Keratinocyte (primary cell): ENCODE measurements around the gene REPIN1. TPM values are rescaled to one million over a fixed set of nuclear protein-coding genes. Genes with fewer than 3 reads are reported as not detected.

Source experiments
- DNase-seq: peaks from one replicate; pipeline ENCODE4 v3.0.0-alpha.2; 2011; ENCODE audit warnings: low read depth, missing footprints, low spot score
- FAIRE-seq: peaks from 2 replicates; lab custom pipeline; 2011; peaks lifted over from hg19 to GRCh38; lab: Jason Lieb, UNC
- H2AFZ ChIP-seq: 2 replicates; pipeline ENCODE4 v1.6.0; 2012; ENCODE audit warnings: low read length, control low read depth, inconsistent platforms; ENCODE audit not compliant: control insufficient read depth
- H3K27ac ChIP-seq: 2 replicates; pipeline ENCODE4 v1.5.1; 2011; ENCODE audit warnings: low read length; ENCODE audit not compliant: control insufficient read depth, insufficient read depth
- H3K27me3 ChIP-seq: 3 replicates; pipeline ENCODE4 v1.6.0; 2011; ENCODE audit warnings: low read length; ENCODE audit not compliant: control insufficient read depth, insufficient read depth; ENCODE audit errors: extremely low read depth
- H3K36me3 ChIP-seq, 2 experiments: 2 replicates in 1 of 2; 3 replicates in 1 of 2; pipeline ENCODE4 v1.5.1; 2011; ENCODE audit warnings: low read length in 2 of 2, mild to moderate bottlenecking in 1 of 2; ENCODE audit not compliant: control insufficient read depth in 2 of 2, insufficient read depth in 2 of 2; ENCODE audit errors: extremely low read depth in 1 of 2
- H3K4me1 ChIP-seq: 3 replicates; pipeline ENCODE4 v1.5.1; 2011; ENCODE audit warnings: low read length; ENCODE audit not compliant: control insufficient read depth, insufficient read depth; ENCODE audit errors: extremely low read depth
- H3K4me2 ChIP-seq: 3 replicates; pipeline ENCODE4 v1.6.0; 2011; ENCODE audit warnings: low read depth, low read length; ENCODE audit not compliant: control insufficient read depth, insufficient read depth; ENCODE audit errors: extremely low read depth
- H3K4me3 ChIP-seq, 3 experiments: fragments of 200-600 bp in 1 of 3; sonication (generic) in 1 of 3; 2 replicates in 2 of 3; 3 replicates in 1 of 3; pipeline ENCODE4 v1.5.1; 2011 to 2016; ENCODE audit warnings: low read length in 3 of 3, mild to moderate bottlenecking in 3 of 3, control low read depth in 2 of 3, inconsistent platforms in 1 of 3, low read depth in 1 of 3, mixed read lengths in 1 of 3, mixed run types in 1 of 3, moderate library complexity in 1 of 3; ENCODE audit not compliant: control insufficient read depth in 2 of 3, insufficient read depth in 2 of 3; ENCODE audit errors: extremely low read depth in 1 of 3
- H3K79me2 ChIP-seq: 2 replicates; pipeline ENCODE4 v1.6.0; 2012; ENCODE audit warnings: low read length; ENCODE audit not compliant: control insufficient read depth, insufficient read depth
- H3K9ac ChIP-seq: 3 replicates; pipeline ENCODE4 v1.6.0; 2011; ENCODE audit warnings: low read length; ENCODE audit not compliant: control insufficient read depth, insufficient read depth; ENCODE audit errors: extremely low read depth
- H3K9me1 ChIP-seq: 3 replicates; pipeline ENCODE4 v1.6.0; 2011; ENCODE audit warnings: low read length; ENCODE audit not compliant: control insufficient read depth, insufficient read depth; ENCODE audit errors: extremely low read depth
- H3K9me3 ChIP-seq: 2 replicates; pipeline ENCODE4 v1.5.1; 2012; ENCODE audit warnings: low read depth, low read length; ENCODE audit not compliant: control insufficient read depth
- H4K20me1 ChIP-seq: 3 replicates; pipeline ENCODE4 v1.6.0; 2011; ENCODE audit warnings: low read length; ENCODE audit not compliant: control insufficient read depth, insufficient read depth; ENCODE audit errors: extremely low read depth
- CTCF ChIP-seq, 3 experiments: IDR thresholded peaks in 1 of 3; conservative IDR thresholded peaks in 1 of 3; optimal IDR thresholded peaks in 1 of 3; 2 replicates in 2 of 3; 3 replicates in 1 of 3; pipeline versions ENCODE3 to v1.5.1; 2011; ENCODE audit warnings: low read length in 3 of 3, mild to moderate bottlenecking in 3 of 3, moderate library complexity in 2 of 3, control low read depth in 1 of 3, inconsistent platforms in 1 of 3; ENCODE audit not compliant: insufficient read depth in 2 of 3; ENCODE audit errors: extremely low read depth in 1 of 3
- EZH2 ChIP-seq: IDR thresholded peaks from one replicate; pipeline ENCODE4 v1.6.1; 2012; ENCODE audit warnings: inconsistent platforms, mild to moderate bottlenecking, low read length, moderate library complexity
- dilution Hi-C: fragments of 300-500 bp; cut with MboI; formaldehyde crosslinking; loops from one replicate; pipeline ENCODE4 v1.7.0; 2020; ENCODE audit warnings: low sequenced_read_pairs; ENCODE audit not compliant: extremely low pct_ligation_motif_present
- polyA plus RNA-seq, 5 experiments: library from polyadenylated mRNA; depleted of rRNA in 3 of 5; stranded (reverse) in 3 of 5; stranded (forward) in 1 of 5; unstranded in 1 of 5; fragments of >200 nt; gene quantifications; 1 replicate in 1 of 5; 2 replicates in 3 of 5; 3 replicates in 1 of 5; pipeline versions ENCODE4 v1.2.1 to v1.2.3, GENCODE V29; 2011 to 2012; ENCODE audit warnings: missing spikeins in 2 of 5, low read depth in 1 of 5, low replicate concordance in 1 of 5

Gene REPIN1
- polyA plus RNA-seq, 1 donor (not counting 4 experiments of a cell fraction or from before 2014, with no cell fraction given): 9.3 TPM

GRCh38 chr7:150406312-150406566 is 37.6 kb downstream of the REPIN1 start:
- H3K9me1 ChIP-seq: no peaks in the 10 kb centered on the region
- H3K4me2 ChIP-seq: peak overlapping the region; percentile 93
- dilution Hi-C loops: no loop called here
- peak overlapping the region in 1 of 3 experiments; percentile 68 for H3K4me3 ChIP-seq
- FAIRE-seq: no peak
- no peak overlapping the region for H3K9ac ChIP-seq
- no peak overlapping the region for H2AFZ ChIP-seq
- DNase-seq: no peak
- H4K20me1 ChIP-seq: no peaks in the 10 kb centered on the region
- no peak overlapping the region for H3K27ac ChIP-seq
- H3K27me3 ChIP-seq: no peaks in the 10 kb centered on the region
- H3K9me3 ChIP-seq: no peaks in the 10 kb centered on the region
- H3K79me2 ChIP-seq: no peaks in the 10 kb centered on the region
- H3K4me1 ChIP-seq: peaks cover 14% of the 10 kb centered on the region
- no peak for TF ChIP-seq EZH2
- TF ChIP-seq CTCF (optimal IDR thresholded peaks at IDR 0.05 in 1 of 3, IDR thresholded peaks at IDR 0.05 in 1 of 3, conservative IDR thresholded peaks at IDR 0.05 in 1 of 3; ENCODE audit: extremely low read depth in 1 of 3, insufficient read depth in 2 of 3, low read length in 3 of 3): no peak
- H3K36me3 ChIP-seq: no peaks in the 10 kb centered on the region

GRCh38 chr7:150406567-150407421 is 38.2 kb downstream of the REPIN1 start:
- DNase-seq: no peak
- no peaks in the 10 kb centered on the region for H3K27me3 ChIP-seq
- no peaks in the 10 kb centered on the region for H3K9me3 ChIP-seq
- FAIRE-seq: no peak
- H3K9me1 ChIP-seq: no peaks in the 10 kb centered on the region
- no peak overlapping the region for H3K4me3 ChIP-seq
- no peak overlapping the region for H3K27ac ChIP-seq
- H3K4me2 ChIP-seq: no peak overlapping the region
- no peak overlapping the region for H3K9ac ChIP-seq
- no peaks in the 10 kb centered on the region for H3K79me2 ChIP-seq
- H2AFZ ChIP-seq: peak overlapping the region; percentile 2
- no peaks in the 10 kb centered on the region for H4K20me1 ChIP-seq
- no peaks in the 10 kb centered on the region for H3K36me3 ChIP-seq
- dilution Hi-C loops: no loop called here
- peaks cover 19% of the 10 kb centered on the region for H3K4me1 ChIP-seq
- TF ChIP-seq EZH2: no peak
- no peak for TF ChIP-seq CTCF (optimal IDR thresholded peaks at IDR 0.05 in 1 of 3, IDR thresholded peaks at IDR 0.05 in 1 of 3, conservative IDR thresholded peaks at IDR 0.05 in 1 of 3; ENCODE audit: extremely low read depth in 1 of 3, insufficient read depth in 2 of 3, low read length in 3 of 3)
